IMR-90 (cell line): ENCODE data around the gene GALNT16. TPM values are rescaled to one million over a fixed set of nuclear protein-coding genes. Genes with fewer than 3 reads are reported as not detected.

Experiments used
- ATAC-seq: fragments of 200-7000 bp; cut with Tn5 transposase; 2 replicates; pipeline ENCODE4 v1.9.1; 2020; ENCODE audit warnings: low read depth, mild to moderate bottlenecking, moderate library complexity
- BruUV-seq: library from RNA; stranded (reverse); fragments of 400-500 nt; replicated peaks from 2 replicates; lab custom pipeline; 2021; lab: Mats Ljungman, UMichigan
- CTCF ChIA-PET: fragments of 300-600 bp; formaldehyde crosslinking; extraction: SDS; loops from one replicate; lab custom pipeline; 2021; ENCODE audit warnings: antibody characterized with exemption; lab: Yijun Ruan, JAX
- POLR2A ChIA-PET: fragments of 300-600 bp; sonication (Branson Sonifier 250); formaldehyde crosslinking; loops from one replicate; lab custom pipeline; 2022; ENCODE audit warnings: antibody characterized with exemption; ENCODE audit not compliant: unreplicated experiment; lab: Charles Lee
- DNase-seq: peaks from one replicate; pipeline ENCODE4 v3.0.0; 2013
- H2AFZ ChIP-seq: replicated peaks from 2 replicates; pipeline ENCODE3; 2013; ENCODE audit warnings: low read length, mild to moderate bottlenecking; ENCODE audit not compliant: poor library complexity
- H2AK5ac ChIP-seq: 2 replicates; pipeline ENCODE4 v1.6.1; 2013; ENCODE audit warnings: low read depth, low read length, inconsistent platforms
- H2AK9ac ChIP-seq: replicated peaks from 2 replicates; pipeline ENCODE3; 2013; ENCODE audit warnings: mild to moderate bottlenecking, low read depth, low read length, moderate library complexity; ENCODE audit not compliant: poor library complexity
- H2BK120ac ChIP-seq: 2 replicates; pipeline ENCODE4 v1.6.1; 2013; ENCODE audit warnings: low read depth, low read length, inconsistent platforms
- H2BK15ac ChIP-seq: 3 replicates; pipeline ENCODE4 v1.6.1; 2013; ENCODE audit warnings: low read depth, low read length, inconsistent platforms
- H2BK20ac ChIP-seq: 2 replicates; pipeline ENCODE4 v1.6.1; 2013; ENCODE audit warnings: low read depth, mild to moderate bottlenecking, inconsistent platforms, low read length, moderate library complexity
- H2BK5ac ChIP-seq: 2 replicates; pipeline ENCODE4 v1.6.1; 2013; ENCODE audit warnings: mild to moderate bottlenecking, low read depth, low read length, inconsistent platforms; ENCODE audit not compliant: poor library complexity, severe bottlenecking
- H3K14ac ChIP-seq: replicated peaks from 2 replicates; pipeline ENCODE4 v1.6.1; 2013; ENCODE audit warnings: low read depth, low read length, inconsistent platforms
- H3K18ac ChIP-seq: 2 replicates; pipeline ENCODE4 v1.6.1; 2013; ENCODE audit warnings: low read depth, low read length, control low read depth
- H3K23ac ChIP-seq: 2 replicates; pipeline ENCODE4 v1.6.1; 2013; ENCODE audit warnings: low read depth, low read length, inconsistent platforms
- H3K27ac ChIP-seq: 2 replicates; pipeline ENCODE4 v1.5.1; 2013; ENCODE audit warnings: mild to moderate bottlenecking, control low read depth, low read length; ENCODE audit not compliant: insufficient read depth
- H3K27me3 ChIP-seq: 2 replicates; pipeline ENCODE4 v1.6.1; 2013; ENCODE audit warnings: low read length; ENCODE audit not compliant: control insufficient read depth, insufficient read depth
- H3K36me3 ChIP-seq: 2 replicates; pipeline ENCODE4 v1.6.1; 2013; ENCODE audit warnings: low read length, mixed read lengths; ENCODE audit not compliant: control insufficient read depth, insufficient read depth
- H3K4ac ChIP-seq: 2 replicates; pipeline ENCODE4 v1.6.1; 2013; ENCODE audit warnings: low read depth, low read length, inconsistent platforms
- H3K4me1 ChIP-seq: 2 replicates; pipeline ENCODE4 v1.6.1; 2013; ENCODE audit warnings: low read length, mixed read lengths; ENCODE audit not compliant: control insufficient read depth, insufficient read depth
- H3K4me2 ChIP-seq: 2 replicates; pipeline ENCODE4 v1.6.1; 2013; ENCODE audit warnings: low read depth, mild to moderate bottlenecking, control low read depth, low read length, moderate library complexity
- H3K4me3 ChIP-seq: 2 replicates; pipeline ENCODE4 v1.5.1; 2013; ENCODE audit warnings: low read depth, mild to moderate bottlenecking, control low read depth, low read length, moderate library complexity; ENCODE audit not compliant: insufficient read depth
- H3K56ac ChIP-seq: 2 replicates; pipeline ENCODE4 v1.6.1; 2013; ENCODE audit warnings: low read length, inconsistent platforms; ENCODE audit not compliant: insufficient read depth; ENCODE audit errors: extremely low read depth
- H3K79me1 ChIP-seq, 2 experiments: 2 replicates each; pipeline ENCODE4 v1.6.1; 2013; ENCODE audit warnings: low read length in 2 of 2, inconsistent platforms in 1 of 2, low read depth in 1 of 2
- H3K9ac ChIP-seq: 2 replicates; pipeline ENCODE4 v1.6.1; 2013; ENCODE audit warnings: low read depth, low read length, control low read depth
- H3K9me1 ChIP-seq: 2 replicates; pipeline ENCODE4 v1.6.1; 2013; ENCODE audit warnings: low read length, inconsistent platforms; ENCODE audit not compliant: insufficient read depth
- H3K9me3 ChIP-seq: 2 replicates; pipeline ENCODE4 v1.6.1; 2013; ENCODE audit warnings: low read length; ENCODE audit not compliant: control insufficient read depth, insufficient read depth
- H4K20me1 ChIP-seq: 2 replicates; pipeline ENCODE4 v1.6.1; 2013; ENCODE audit warnings: low read length, inconsistent platforms; ENCODE audit not compliant: insufficient read depth
- H4K5ac ChIP-seq: 2 replicates; pipeline ENCODE4 v1.6.1; 2013; ENCODE audit warnings: mild to moderate bottlenecking, low read depth, low read length, control low read depth
- H4K8ac ChIP-seq, 2 experiments: 2 replicates each; pipeline ENCODE4 v1.6.1; 2013; ENCODE audit warnings: low read depth in 2 of 2, low read length in 2 of 2, control low read depth in 1 of 2, inconsistent platforms in 1 of 2
- H4K91ac ChIP-seq: 2 replicates; pipeline ENCODE4 v1.6.1; 2013; ENCODE audit warnings: low read depth, low read length, inconsistent platforms; ENCODE audit not compliant: insufficient read depth
- BHLHE40 ChIP-seq: fragments of 150-350 bp; IDR thresholded peaks from 2 replicates; pipeline ENCODE4 v1.6.1; 2016; ENCODE audit warnings: mild to moderate bottlenecking, low read depth, low read length
- CEBPB ChIP-seq: IDR thresholded peaks from 2 replicates; pipeline ENCODE4 v1.6.1; 2012; ENCODE audit warnings: low read depth, low read length, improper control_type of control experiment
- CHD1 ChIP-seq: IDR thresholded peaks from 2 replicates; pipeline ENCODE4 v1.6.1; 2012; ENCODE audit warnings: low read depth, low read length, improper control_type of control experiment
- FOS ChIP-seq: fragments of 150-350 bp; IDR thresholded peaks from 2 replicates; pipeline ENCODE4 v1.6.1; 2016; ENCODE audit warnings: low read depth, low read length
- MAFK ChIP-seq: IDR thresholded peaks from 2 replicates; pipeline ENCODE4 v1.6.1; 2012; ENCODE audit warnings: low read depth, low read length, improper control_type of control experiment
- MAZ ChIP-seq: IDR thresholded peaks from 2 replicates; pipeline ENCODE4 v1.6.1; 2012; ENCODE audit warnings: low read depth, mild to moderate bottlenecking, low read length, improper control_type of control experiment, moderate library complexity, borderline replicate concordance
- MXI1 ChIP-seq: IDR thresholded peaks from 2 replicates; pipeline ENCODE4 v1.6.1; 2012; ENCODE audit warnings: low read depth, mild to moderate bottlenecking, low read length, moderate library complexity, borderline replicate concordance
- NFE2L2 ChIP-seq: fragments of 150-350 bp; IDR thresholded peaks from 2 replicates; pipeline ENCODE4 v1.6.1; 2016; ENCODE audit warnings: low read depth, mild to moderate bottlenecking, low read length
- POLR2A ChIP-seq: IDR thresholded peaks from 2 replicates; pipeline ENCODE4 v1.6.1; 2012; ENCODE audit warnings: mild to moderate bottlenecking, low read depth, low read length
- RAD21 ChIP-seq: IDR thresholded peaks from 2 replicates; pipeline ENCODE4 v1.6.1; 2012; ENCODE audit warnings: low read length, improper control_type of control experiment
- RCOR1 ChIP-seq: IDR thresholded peaks from 2 replicates; pipeline ENCODE4 v1.6.1; 2012; ENCODE audit warnings: mild to moderate bottlenecking, low read length, improper control_type of control experiment; ENCODE audit not compliant: insufficient replicate concordance
- RFX5 ChIP-seq: IDR thresholded peaks from 2 replicates; pipeline ENCODE4 v1.8.0; 2012; ENCODE audit warnings: low read depth, mild to moderate bottlenecking, low read length, moderate library complexity
- SMC3 ChIP-seq: fragments of 150-350 bp; IDR thresholded peaks from 2 replicates; pipeline ENCODE4 v1.6.1; 2016; ENCODE audit warnings: low read depth, mild to moderate bottlenecking, antibody characterized with exemption, low read length, moderate library complexity
- WGBS, 2 experiments: methylation state at CpG; one replicate each; pipeline versions ENCODE4 v1.1.5 to v1.1.7; 2013; ENCODE audit warnings: missing lambda C conversion rate in 2 of 2; ENCODE audit not compliant: insufficient read length in 1 of 2; ENCODE audit errors: extremely low coverage in 2 of 2; 5-methylcytosine and 5-hydroxymethylcytosine counted together
- dilution Hi-C: fragments of 300-500 bp; cut with HindIII; formaldehyde crosslinking; loops from one replicate; pipeline ENCODE4 v1.14.3; 2018; ENCODE audit warnings: low sequenced_read_pairs; ENCODE audit not compliant: unreplicated experiment
- in situ Hi-C: fragments of 300-500 bp; cut with MboI; formaldehyde crosslinking; loops from 3 replicates; pipeline ENCODE4 v1.14.3; 2019; ENCODE audit warnings: low sequenced_read_pairs, inconsistent platforms, mixed read lengths
- intact Hi-C: fragments of 100-400 bp; cut with micrococcal nuclease; formaldehyde crosslinking; loops from 2 replicates; pipeline ENCODE4 v1.10.0; 2022
- polyA plus RNA-seq, 3 experiments: library from polyadenylated mRNA; depleted of rRNA; stranded (reverse); fragments of >200 nt; gene quantifications; 2 replicates each; pipeline ENCODE4 v1.2.3, GENCODE V29; 2012; ENCODE audit warnings: low replicate concordance in 1 of 3
- total RNA-seq: library from RNA; depleted of rRNA; stranded (reverse); fragments of >200 nt; gene quantifications from 2 replicates; pipeline ENCODE4 v1.2.3, GENCODE V29; 2012
- TF ChIP-seq, protein P1 (sequence below): fragments of 150-350 bp; IDR thresholded peaks from 2 replicates; pipeline ENCODE4 v1.6.1; 2017; ENCODE audit warnings: mild to moderate bottlenecking, antibody characterized with exemption, low read length, low read depth
- TF ChIP-seq, protein P2 (sequence below): conservative IDR thresholded peaks from 2 replicates; pipeline ENCODE4 v1.5.1; 2012; ENCODE audit warnings: mild to moderate bottlenecking, low read depth, low read length, improper control_type of control experiment
- TF ChIP-seq, protein P3 (sequence below): fragments of 150-350 bp; IDR thresholded peaks from 2 replicates; pipeline ENCODE4 v1.6.1; 2016; ENCODE audit warnings: low read depth, mild to moderate bottlenecking, low read length, moderate library complexity, borderline replicate concordance

The GALNT16 gene
- total and polyA plus RNA-seq, 2 of the 4 experiments (the other 2 are of a cell fraction): 0.36 to 1.5 TPM

DNA sequence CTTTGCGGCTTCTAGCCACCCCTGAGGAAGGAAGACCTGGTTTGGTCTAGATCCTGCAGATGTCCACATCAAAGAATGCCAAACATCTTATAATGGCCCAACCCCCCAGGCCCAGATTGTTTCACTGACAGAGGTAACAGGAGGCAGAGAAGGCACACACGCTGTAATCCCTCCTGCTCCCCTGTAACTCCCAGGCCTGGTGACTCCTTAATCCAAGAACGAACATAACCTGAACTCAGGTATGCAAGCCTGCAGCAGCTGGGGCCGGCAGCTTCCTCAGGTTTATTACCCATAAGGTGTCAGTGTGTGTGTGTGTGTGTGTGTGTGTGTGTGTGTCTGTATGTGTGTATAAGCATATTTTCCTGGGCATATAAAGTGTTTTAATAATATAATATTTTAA, 85.4 kb downstream of the GALNT16 start:
- H3K4ac ChIP-seq: no peak overlapping the region
- no peaks in the 10 kb centered on the region for H3K9me3 ChIP-seq
- H2AK9ac ChIP-seq: no peak overlapping the region
- H4K8ac ChIP-seq: no peak overlapping the region
- in situ Hi-C loops: no loop called here
- dilution Hi-C loops: no loop called here
- H3K56ac ChIP-seq: no peak overlapping the region
- no peak overlapping the region for H3K27ac ChIP-seq
- no peaks in the 10 kb centered on the region for H4K20me1 ChIP-seq
- ChIA-PET POLR2A (no interaction called here), CTCF (no interaction called here)
- no peak overlapping the region for H3K23ac ChIP-seq
- H3K36me3 ChIP-seq: no peaks in the 10 kb centered on the region
- no peaks in the 10 kb centered on the region for H3K4me1 ChIP-seq
- no peak overlapping the region for H2BK15ac ChIP-seq
- H3K14ac ChIP-seq: no peak overlapping the region
- H3K79me1 ChIP-seq: no peaks in the 10 kb centered on the region
- H3K4me3 ChIP-seq: no peak overlapping the region
- no peak overlapping the region for H2BK5ac ChIP-seq
- intact Hi-C loops: loop anchor here (5.0 kb wide), 2 partner anchors 83 to 483 kb away; partner anchors contain the start of gene GALNT16
- no peak overlapping the region for H3K9ac ChIP-seq
- no peak overlapping the region for H2AFZ ChIP-seq
- no peak overlapping the region for H3K4me2 ChIP-seq
- no peak overlapping the region for H2BK120ac ChIP-seq
- no peak overlapping the region for H4K91ac ChIP-seq
- H3K27me3 ChIP-seq: peaks cover 35% of the 10 kb centered on the region
- whole genome bisulfite sequencing, 2 experiments: 20% methylated on average over 1 of the region's 4 CpGs; no CpG with 5 or more reads in 1 of the 2 experiments
- TF ChIP-seq, protein P1, sequence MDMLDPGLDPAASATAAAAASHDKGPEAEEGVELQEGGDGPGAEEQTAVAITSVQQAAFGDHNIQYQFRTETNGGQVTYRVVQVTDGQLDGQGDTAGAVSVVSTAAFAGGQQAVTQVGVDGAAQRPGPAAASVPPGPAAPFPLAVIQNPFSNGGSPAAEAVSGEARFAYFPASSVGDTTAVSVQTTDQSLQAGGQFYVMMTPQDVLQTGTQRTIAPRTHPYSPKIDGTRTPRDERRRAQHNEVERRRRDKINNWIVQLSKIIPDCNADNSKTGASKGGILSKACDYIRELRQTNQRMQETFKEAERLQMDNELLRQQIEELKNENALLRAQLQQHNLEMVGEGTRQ: no peak
- TF ChIP-seq SMC3 (no peak), RAD21 (no peak), RFX5 (no peak), POLR2A (no peak), MAZ (no peak), CHD1 (no peak), CEBPB (no peak), FOS (no peak), BHLHE40 (no peak), MAFK (no peak), RCOR1 (no peak), MXI1 (no peak), NFE2L2 (no peak)
- TF ChIP-seq, protein P2, sequence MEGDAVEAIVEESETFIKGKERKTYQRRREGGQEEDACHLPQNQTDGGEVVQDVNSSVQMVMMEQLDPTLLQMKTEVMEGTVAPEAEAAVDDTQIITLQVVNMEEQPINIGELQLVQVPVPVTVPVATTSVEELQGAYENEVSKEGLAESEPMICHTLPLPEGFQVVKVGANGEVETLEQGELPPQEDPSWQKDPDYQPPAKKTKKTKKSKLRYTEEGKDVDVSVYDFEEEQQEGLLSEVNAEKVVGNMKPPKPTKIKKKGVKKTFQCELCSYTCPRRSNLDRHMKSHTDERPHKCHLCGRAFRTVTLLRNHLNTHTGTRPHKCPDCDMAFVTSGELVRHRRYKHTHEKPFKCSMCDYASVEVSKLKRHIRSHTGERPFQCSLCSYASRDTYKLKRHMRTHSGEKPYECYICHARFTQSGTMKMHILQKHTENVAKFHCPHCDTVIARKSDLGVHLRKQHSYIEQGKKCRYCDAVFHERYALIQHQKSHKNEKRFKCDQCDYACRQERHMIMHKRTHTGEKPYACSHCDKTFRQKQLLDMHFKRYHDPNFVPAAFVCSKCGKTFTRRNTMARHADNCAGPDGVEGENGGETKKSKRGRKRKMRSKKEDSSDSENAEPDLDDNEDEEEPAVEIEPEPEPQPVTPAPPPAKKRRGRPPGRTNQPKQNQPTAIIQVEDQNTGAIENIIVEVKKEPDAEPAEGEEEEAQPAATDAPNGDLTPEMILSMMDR: no peak
- TF ChIP-seq, protein P3, sequence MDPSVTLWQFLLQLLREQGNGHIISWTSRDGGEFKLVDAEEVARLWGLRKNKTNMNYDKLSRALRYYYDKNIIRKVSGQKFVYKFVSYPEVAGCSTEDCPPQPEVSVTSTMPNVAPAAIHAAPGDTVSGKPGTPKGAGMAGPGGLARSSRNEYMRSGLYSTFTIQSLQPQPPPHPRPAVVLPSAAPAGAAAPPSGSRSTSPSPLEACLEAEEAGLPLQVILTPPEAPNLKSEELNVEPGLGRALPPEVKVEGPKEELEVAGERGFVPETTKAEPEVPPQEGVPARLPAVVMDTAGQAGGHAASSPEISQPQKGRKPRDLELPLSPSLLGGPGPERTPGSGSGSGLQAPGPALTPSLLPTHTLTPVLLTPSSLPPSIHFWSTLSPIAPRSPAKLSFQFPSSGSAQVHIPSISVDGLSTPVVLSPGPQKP: no peak
- no peak for DNase-seq
- BruUV-seq: no TSS peak
- no peak for ATAC-seq
- no peak overlapping the region for H2BK20ac ChIP-seq
- H4K5ac ChIP-seq: no peak overlapping the region
- H3K18ac ChIP-seq: no peak overlapping the region
- no peak overlapping the region for H2AK5ac ChIP-seq
- 0 out of 2 replicates have a peak, but pooled peaks cover 3% of the 10 kb centered on the region for H3K9me1 ChIP-seq
